Endothelial cell of umbilical vein (primary cell): ENCODE measurements around the gene VTI1A. TPM values are rescaled to one million over a fixed set of nuclear protein-coding genes. Genes with fewer than 3 reads are reported as not detected.

Source experiments
- BruUV-seq: library from RNA; stranded (reverse); fragments of 400-500 nt; replicated peaks from 2 replicates; lab custom pipeline; 2021; lab: Mats Ljungman, UMichigan
- CTCF ChIA-PET: fragments of 300-600, 350-600 bp; sonication (Branson Sonifier 250); formaldehyde crosslinking; loops from one replicate; lab custom pipeline; 2021; ENCODE audit warnings: antibody characterized with exemption, inconsistent platforms; lab: Charles Lee
- POLR2A ChIA-PET: fragments of 300-600, 350-600 bp; sonication (Branson Sonifier 250); formaldehyde crosslinking; loops from one replicate; lab custom pipeline; 2021; ENCODE audit warnings: antibody characterized with exemption, inconsistent platforms; lab: Charles Lee
- DNase-seq: peaks from one replicate; pipeline ENCODE4 v3.0.0-alpha.2; 2011; ENCODE audit warnings: low read depth, low spot score
- FAIRE-seq: peaks from 2 replicates; lab custom pipeline; 2011; peaks lifted over from hg19 to GRCh38; lab: Jason Lieb, UNC
- H2AFZ ChIP-seq: 2 replicates; pipeline ENCODE4 v1.6.0; 2012; ENCODE audit warnings: low read depth, low read length, control low read depth, inconsistent platforms
- H3K27ac ChIP-seq: 2 replicates; pipeline ENCODE4 v1.5.1; 2011; ENCODE audit warnings: low read depth, mild to moderate bottlenecking, control low read depth, low read length, moderate library complexity; ENCODE audit not compliant: insufficient read depth
- H3K27me3 ChIP-seq, 2 experiments: 2 replicates each; pipeline versions ENCODE4 v1.6.0 to v1.6.1; 2011; ENCODE audit warnings: low read length in 2 of 2, mixed read lengths in 1 of 2; ENCODE audit not compliant: control insufficient read depth in 2 of 2, insufficient read depth in 2 of 2
- H3K36me3 ChIP-seq, 2 experiments: 2 replicates in 1 of 2; 3 replicates in 1 of 2; pipeline ENCODE4 v1.5.1; 2011; ENCODE audit warnings: low read length in 2 of 2, mild to moderate bottlenecking in 1 of 2, moderate library complexity in 1 of 2; ENCODE audit not compliant: control insufficient read depth in 2 of 2, insufficient read depth in 2 of 2; ENCODE audit errors: extremely low read depth in 1 of 2
- H3K4me1 ChIP-seq: 3 replicates; pipeline ENCODE4 v1.5.1; 2011; ENCODE audit warnings: mild to moderate bottlenecking, low read length; ENCODE audit not compliant: control insufficient read depth, insufficient read depth; ENCODE audit errors: extremely low read depth
- H3K4me2 ChIP-seq: 2 replicates; pipeline ENCODE4 v1.6.1; 2011; ENCODE audit warnings: low read length, control low read depth, mixed read lengths; ENCODE audit not compliant: insufficient read depth
- H3K4me3 ChIP-seq, 3 experiments: fragments of 200-600 bp in 1 of 3; sonication (generic), shearing (Covaris generic) in 1 of 3; replicated peaks in 1 of 3; 2 replicates each; pipeline ENCODE4 v1.5.1; 2011 to 2016; ENCODE audit warnings: control low read depth in 3 of 3, low read length in 3 of 3, mild to moderate bottlenecking in 2 of 3, inconsistent platforms in 1 of 3, low read depth in 1 of 3, moderate library complexity in 1 of 3; ENCODE audit not compliant: insufficient read depth in 1 of 3
- H3K79me2 ChIP-seq: 2 replicates; pipeline ENCODE4 v1.6.0; 2012; ENCODE audit warnings: low read length, inconsistent platforms; ENCODE audit not compliant: control insufficient read depth, insufficient read depth
- H3K9ac ChIP-seq: replicated peaks from 2 replicates; pipeline ENCODE3; 2011; ENCODE audit warnings: low read length, control low read depth; ENCODE audit not compliant: insufficient read depth; ENCODE audit errors: extremely low read depth
- H3K9me1 ChIP-seq: replicated peaks from 3 replicates; pipeline ENCODE4 v1.6.0; 2011; ENCODE audit warnings: mild to moderate bottlenecking, low read length; ENCODE audit not compliant: control insufficient read depth, insufficient read depth; ENCODE audit errors: extremely low read depth
- H3K9me3 ChIP-seq: replicated peaks from 2 replicates; pipeline ENCODE4 v1.5.1; 2012; ENCODE audit warnings: low read length, inconsistent platforms; ENCODE audit not compliant: control insufficient read depth, insufficient read depth
- H4K20me1 ChIP-seq: replicated peaks from 2 replicates; pipeline ENCODE3; 2011; ENCODE audit warnings: mild to moderate bottlenecking, low read length; ENCODE audit not compliant: control insufficient read depth, insufficient read depth; ENCODE audit errors: extremely low read depth
- CTCF ChIP-seq, 2 donors: IDR thresholded peaks; 1 replicate in 1 of 2; 2 replicates in 1 of 2; pipeline ENCODE4 v1.5.1; 2011; ENCODE audit warnings: low read length in 2 of 2, mild to moderate bottlenecking in 2 of 2, moderate library complexity in 2 of 2, control low read depth in 1 of 2, inconsistent platforms in 1 of 2, low read depth in 1 of 2; ENCODE audit not compliant: insufficient read depth in 1 of 2; ENCODE audit errors: extremely low read depth in 1 of 2
- EZH2 ChIP-seq: IDR thresholded peaks from 2 replicates; pipeline ENCODE4 v1.6.1; 2012; ENCODE audit warnings: borderline replicate concordance, low read depth, mild to moderate bottlenecking, moderate library complexity, low read length, inconsistent platforms; ENCODE audit not compliant: severe bottlenecking
- FOS ChIP-seq: IDR thresholded peaks from 2 replicates; pipeline ENCODE4 v1.6.1; 2011; ENCODE audit warnings: mild to moderate bottlenecking, low read length, moderate library complexity, borderline replicate concordance; ENCODE audit not compliant: insufficient read depth
- GATA2 ChIP-seq: IDR thresholded peaks from 2 replicates; pipeline ENCODE4 v1.7.0; 2011; ENCODE audit warnings: low read depth, mild to moderate bottlenecking, moderate library complexity, mixed read lengths, low read length; ENCODE audit not compliant: insufficient read length, insufficient read depth
- JUN ChIP-seq: IDR thresholded peaks from 2 replicates; pipeline ENCODE4 v1.6.1; 2011; ENCODE audit warnings: borderline replicate concordance, low read depth; ENCODE audit not compliant: insufficient read length, insufficient read depth
- MYC ChIP-seq: IDR thresholded peaks from one replicate; pipeline ENCODE4 v1.6.1; 2011; ENCODE audit warnings: mild to moderate bottlenecking, low read depth, low read length
- POLR2A ChIP-seq: IDR thresholded peaks from 2 replicates; pipeline ENCODE4 v1.6.1; 2012; ENCODE audit warnings: low read depth, mild to moderate bottlenecking, control low read depth, low read length
- POLR2AphosphoS5 ChIP-seq: IDR thresholded peaks from 2 replicates; pipeline ENCODE4 v1.6.1; 2012; ENCODE audit warnings: low read depth, mild to moderate bottlenecking, control low read depth, low read length, moderate library complexity; ENCODE audit not compliant: insufficient read depth
- dilution Hi-C: fragments of 300-500 bp; cut with MboI; formaldehyde crosslinking; loops from one replicate; pipeline ENCODE4 v1.15.0; 2019; ENCODE audit warnings: low sequenced_read_pairs; ENCODE audit not compliant: extremely low pct_ligation_motif_present
- intact Hi-C: fragments of 100-400 bp; cut with micrococcal nuclease; formaldehyde crosslinking; loops from one replicate; pipeline ENCODE4 v1.10.0; 2022
- polyA plus RNA-seq, 4 experiments: library from polyadenylated mRNA; depleted of rRNA in 3 of 4; stranded (reverse) in 3 of 4; unstranded in 1 of 4; fragments of >200 nt; gene quantifications; 2 replicates each; pipeline versions ENCODE4 v1.2.1 to v1.2.3, GENCODE V29; 2011 to 2012; ENCODE audit warnings: missing spikeins in 1 of 4
- total RNA-seq: library from RNA; stranded (reverse); gene quantifications from 2 replicates; pipeline ENCODE4 v1.2.3, GENCODE V29; 2021

VTI1A gene
- total and polyA plus RNA-seq, 2 donors (not counting 3 experiments of a cell fraction or from before 2014, with no cell fraction given): 10.8 to 35.6 TPM

- no peaks in the 10 kb centered on the region for H3K9me1 ChIP-seq
- H2AFZ ChIP-seq: no peak overlapping the region
- intact Hi-C loops: no loop called here
- FAIRE-seq (no peak), DNase-seq (no peak)
- BruUV-seq: no TSS peak
- no peaks in the 10 kb centered on the region for H3K9me3 ChIP-seq
- H3K27ac ChIP-seq: no peak overlapping the region
- no peaks in the 10 kb centered on the region for H3K4me1 ChIP-seq
- TF ChIP-seq GATA2: no peak
- TF ChIP-seq EZH2: no peak
- TF ChIP-seq MYC: no peak
- H4K20me1 ChIP-seq: no peaks in the 10 kb centered on the region
- ChIA-PET POLR2A (no interaction called here), CTCF (no interaction called here)
- no peaks in the 10 kb centered on the region for H3K36me3 ChIP-seq
- H3K79me2 ChIP-seq: no peaks in the 10 kb centered on the region
- H3K27me3 ChIP-seq: no peaks in the 10 kb centered on the region
- H3K4me3 ChIP-seq: no peak overlapping the region
- no peak overlapping the region for H3K4me2 ChIP-seq
- H3K9ac ChIP-seq: no peak overlapping the region
- dilution Hi-C loops: no loop called here
These were observed 230.7 kb downstream of the VTI1A start for GRCh38 chr10:112677689-112678088.

- dilution Hi-C loops (no loop called here), intact Hi-C loops (no loop called here)
- no TSS peak for BruUV-seq
- no peak overlapping the region for H3K9ac ChIP-seq
- POLR2A ChIA-PET: no interaction called here
- no peaks in the 10 kb centered on the region for H3K27me3 ChIP-seq
- H3K4me3 ChIP-seq: no peak overlapping the region
- FAIRE-seq: no peak
- no peak overlapping the region for H3K27ac ChIP-seq
- H3K4me1 ChIP-seq: no peaks in the 10 kb centered on the region
- H3K36me3 ChIP-seq: no peaks in the 10 kb centered on the region
- H3K9me3 ChIP-seq: no peaks in the 10 kb centered on the region
- no peak for DNase-seq
- H3K4me2 ChIP-seq: no peak overlapping the region
- no peak for TF ChIP-seq EZH2
- TF ChIP-seq JUN: no peak
- no peak for TF ChIP-seq GATA2
- TF ChIP-seq MYC: no peak
- TF ChIP-seq CTCF (IDR thresholded peaks at IDR 0.05; ENCODE audit: extremely low read depth in 1 of 2, insufficient read depth in 1 of 2, low read depth in 1 of 2, low read length in 2 of 2): no peak
- TF ChIP-seq POLR2AphosphoS5: no peak
- TF ChIP-seq POLR2A: no peak
- TF ChIP-seq FOS: no peak
- no peaks in the 10 kb centered on the region for H4K20me1 ChIP-seq
- no peaks in the 10 kb centered on the region for H3K9me1 ChIP-seq
- H2AFZ ChIP-seq: no peak overlapping the region
- CTCF ChIA-PET: no interaction called here
- H3K79me2 ChIP-seq: no peaks in the 10 kb centered on the region
These were observed 231.6 kb downstream of the VTI1A start for GRCh38 chr10:112678581-112678980.
